Measurements from ENCODE around the gene EXOC4. TPM values are rescaled to one million over a fixed set of nuclear protein-coding genes. Genes with fewer than 3 reads are reported as not detected.

The EXOC4 gene
- total RNA-seq, 1 donor from 2014 or later = 67.7 TPM

DNA sequence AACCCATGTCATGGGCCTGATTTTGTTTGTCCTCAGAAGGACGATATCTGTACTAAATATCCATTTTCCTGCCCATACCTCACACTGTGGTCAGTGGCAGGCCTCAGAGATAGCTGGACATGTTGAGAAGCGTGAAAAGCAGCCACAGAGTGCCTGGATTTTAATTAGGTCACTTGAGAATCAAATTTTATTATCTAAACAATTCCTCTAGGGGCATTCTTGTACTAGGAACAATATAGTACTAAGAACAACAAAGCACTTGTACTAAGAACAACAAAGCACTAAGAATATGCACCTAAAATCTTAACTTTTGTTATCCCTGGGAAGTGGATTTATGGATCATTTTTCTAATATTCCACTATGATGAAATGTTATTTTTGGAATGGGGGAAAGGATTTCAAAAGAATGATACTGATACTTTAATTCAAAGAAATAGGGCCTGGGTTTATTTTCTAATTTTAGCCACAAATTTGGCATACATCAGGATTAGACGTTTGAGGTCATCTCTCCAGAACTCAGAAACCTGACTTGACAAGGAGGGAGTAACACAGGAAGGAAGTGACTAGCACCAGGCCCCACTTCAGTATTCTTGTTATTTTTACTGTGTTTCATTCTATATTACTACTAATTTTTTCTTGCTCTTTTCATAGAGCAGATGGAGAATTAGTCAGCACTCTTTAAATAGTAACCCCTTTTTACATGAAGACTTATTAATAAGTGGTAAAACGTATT is 112.2 kb downstream of the EXOC4 start:
- no peak for DNase-seq (ENCODE audit: low spot score)
- peaks cover 31% of the 10 kb centered on the region for H3K4me1 Mint-ChIP-seq (ENCODE audit: low read depth)

DNA sequence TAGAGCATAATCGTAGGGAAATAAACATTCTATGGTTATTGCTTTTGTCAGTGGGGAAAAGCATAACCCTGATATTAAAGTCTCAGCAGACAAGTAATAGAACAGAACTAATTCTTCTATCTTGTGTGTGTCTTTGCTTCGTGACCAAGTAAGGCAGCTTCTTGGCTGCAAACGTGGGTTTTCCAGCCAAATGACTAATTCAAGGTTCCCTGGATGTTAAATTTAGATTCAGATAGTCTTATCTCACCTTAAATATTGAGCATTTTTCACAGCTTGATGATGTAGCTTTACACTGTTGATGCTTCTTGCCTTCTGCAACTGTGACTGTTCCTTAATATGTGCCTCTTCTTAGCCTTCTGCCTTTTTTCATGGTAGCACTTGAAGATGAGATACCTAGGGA is 113.0 kb downstream of the EXOC4 start:
- Mint-ChIP-seq H3K4me1 (ENCODE audit: low read depth) (peaks cover 28% of the 10 kb centered on the region), H3K27me3 (ENCODE audit: low read depth) (no peaks in the 10 kb centered on the region), H3K9me3 (ENCODE audit: low read depth) (peaks cover 6% of the 10 kb centered on the region), H3K27ac (ENCODE audit: unreplicated experiment) (peak overlapping the region; percentile 52), H3K4me3 (ENCODE audit: unreplicated experiment) (no peak overlapping the region), H3K36me3 (ENCODE audit: low read depth) (peaks cover 3% of the 10 kb centered on the region)
- no peak for DNase-seq (ENCODE audit: low spot score)
- TF ChIP-seq, protein P1, sequence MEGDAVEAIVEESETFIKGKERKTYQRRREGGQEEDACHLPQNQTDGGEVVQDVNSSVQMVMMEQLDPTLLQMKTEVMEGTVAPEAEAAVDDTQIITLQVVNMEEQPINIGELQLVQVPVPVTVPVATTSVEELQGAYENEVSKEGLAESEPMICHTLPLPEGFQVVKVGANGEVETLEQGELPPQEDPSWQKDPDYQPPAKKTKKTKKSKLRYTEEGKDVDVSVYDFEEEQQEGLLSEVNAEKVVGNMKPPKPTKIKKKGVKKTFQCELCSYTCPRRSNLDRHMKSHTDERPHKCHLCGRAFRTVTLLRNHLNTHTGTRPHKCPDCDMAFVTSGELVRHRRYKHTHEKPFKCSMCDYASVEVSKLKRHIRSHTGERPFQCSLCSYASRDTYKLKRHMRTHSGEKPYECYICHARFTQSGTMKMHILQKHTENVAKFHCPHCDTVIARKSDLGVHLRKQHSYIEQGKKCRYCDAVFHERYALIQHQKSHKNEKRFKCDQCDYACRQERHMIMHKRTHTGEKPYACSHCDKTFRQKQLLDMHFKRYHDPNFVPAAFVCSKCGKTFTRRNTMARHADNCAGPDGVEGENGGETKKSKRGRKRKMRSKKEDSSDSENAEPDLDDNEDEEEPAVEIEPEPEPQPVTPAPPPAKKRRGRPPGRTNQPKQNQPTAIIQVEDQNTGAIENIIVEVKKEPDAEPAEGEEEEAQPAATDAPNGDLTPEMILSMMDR (IDR thresholded peaks at IDR 0.05) = no peak

More for the DNA sequence above, 112.2 kb downstream of the EXOC4 start:
- no peaks in the 10 kb centered on the region for H3K27me3 Mint-ChIP-seq (ENCODE audit: low read depth)
- TF ChIP-seq, protein P1 (IDR thresholded peaks at IDR 0.05) = peak; percentile 43
- peaks cover 6% of the 10 kb centered on the region for H3K9me3 Mint-ChIP-seq (ENCODE audit: low read depth)
- H3K4me3 Mint-ChIP-seq (ENCODE audit: unreplicated experiment) = no peak overlapping the region
- H3K36me3 Mint-ChIP-seq (ENCODE audit: low read depth) = peaks cover 3% of the 10 kb centered on the region
- H3K27ac Mint-ChIP-seq (ENCODE audit: unreplicated experiment) = peak overlapping the region; percentile 81

DNA sequence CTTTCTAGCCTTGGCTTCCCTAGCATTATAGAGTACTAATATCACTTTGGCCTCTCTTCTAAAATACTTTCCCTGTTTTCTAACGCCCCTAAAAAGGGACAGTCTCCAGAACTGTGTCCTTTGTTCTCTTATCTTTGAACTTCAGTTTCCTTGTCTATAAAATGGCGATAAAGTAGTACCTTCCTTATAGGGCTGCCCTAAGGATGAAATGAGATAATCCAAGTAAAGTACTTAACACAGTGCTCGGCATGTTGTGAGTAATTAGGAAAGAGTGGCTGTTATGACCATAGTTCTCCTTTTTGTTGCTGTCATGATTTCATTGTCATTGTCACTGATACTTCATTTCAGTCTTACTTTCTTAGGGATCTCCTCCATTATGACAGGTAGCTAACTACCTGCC is 114.7 kb downstream of the EXOC4 start:
- H3K9me3 Mint-ChIP-seq (ENCODE audit: low read depth) = no peaks in the 10 kb centered on the region
- TF ChIP-seq, protein P1 (IDR thresholded peaks at IDR 0.05) = no peak
- no peaks in the 10 kb centered on the region for H3K27me3 Mint-ChIP-seq (ENCODE audit: low read depth)
- H3K27ac Mint-ChIP-seq (ENCODE audit: unreplicated experiment) = no peak overlapping the region
- peaks cover 28% of the 10 kb centered on the region for H3K4me1 Mint-ChIP-seq (ENCODE audit: low read depth)
- H3K4me3 Mint-ChIP-seq (ENCODE audit: unreplicated experiment) = no peak overlapping the region
- DNase-seq (ENCODE audit: low spot score) = no peak
- H3K36me3 Mint-ChIP-seq (ENCODE audit: low read depth) = no peaks in the 10 kb centered on the region

DNA sequence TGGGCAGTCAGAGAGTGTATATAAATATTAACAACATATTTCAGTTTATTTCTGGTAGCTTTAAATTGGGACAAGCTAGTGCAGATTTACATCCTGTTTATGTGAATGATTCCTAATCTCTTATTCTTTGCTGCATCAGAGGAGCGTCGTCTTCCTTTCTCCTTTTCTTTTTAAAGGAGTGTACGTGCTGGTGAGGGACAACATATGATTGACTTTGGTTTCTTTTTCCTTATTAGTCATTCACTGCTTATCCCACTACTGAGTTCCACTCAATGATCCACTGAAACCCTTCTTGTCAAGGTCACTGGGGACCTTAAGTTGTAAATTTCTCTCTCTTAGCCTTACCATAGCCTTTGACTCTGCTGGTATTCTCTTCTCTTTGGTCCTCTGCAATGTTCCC is 116.3 kb downstream of the EXOC4 start:
- Mint-ChIP-seq H3K4me1 (ENCODE audit: low read depth) (peaks cover 28% of the 10 kb centered on the region), H3K27ac (ENCODE audit: unreplicated experiment) (no peak overlapping the region), H3K9me3 (ENCODE audit: low read depth) (no peaks in the 10 kb centered on the region), H3K4me3 (ENCODE audit: unreplicated experiment) (no peak overlapping the region), H3K36me3 (ENCODE audit: low read depth) (no peaks in the 10 kb centered on the region), H3K27me3 (ENCODE audit: low read depth) (no peaks in the 10 kb centered on the region)
- TF ChIP-seq, protein P1 (IDR thresholded peaks at IDR 0.05) = no peak
- DNase-seq (ENCODE audit: low spot score) = no peak

DNA sequence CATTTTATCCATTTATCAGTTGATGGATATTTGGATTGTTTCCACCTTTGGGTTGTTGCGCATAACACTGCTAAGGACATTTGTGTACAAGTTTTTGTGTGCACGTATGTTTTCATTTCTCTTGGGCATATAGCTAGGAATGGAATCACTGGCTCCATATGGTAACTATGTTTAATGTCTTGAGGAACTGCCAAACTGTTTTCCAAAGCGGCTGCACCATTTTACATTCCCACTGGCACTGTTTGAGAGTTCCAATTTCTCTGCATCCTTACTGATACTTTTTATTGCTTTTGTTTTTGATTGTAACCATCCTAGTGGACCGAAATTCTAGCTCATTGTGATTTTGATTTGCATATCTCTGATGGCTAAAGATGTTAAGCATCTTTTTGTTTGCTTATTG is 118.7 kb downstream of the EXOC4 start:
- no peak overlapping the region for H3K4me3 Mint-ChIP-seq (ENCODE audit: unreplicated experiment)
- no peaks in the 10 kb centered on the region for H3K27me3 Mint-ChIP-seq (ENCODE audit: low read depth)
- no peaks in the 10 kb centered on the region for H3K36me3 Mint-ChIP-seq (ENCODE audit: low read depth)
- TF ChIP-seq, protein P1 (IDR thresholded peaks at IDR 0.05) = no peak
- H3K27ac Mint-ChIP-seq (ENCODE audit: unreplicated experiment) = no peak overlapping the region
- no peaks in the 10 kb centered on the region for H3K9me3 Mint-ChIP-seq (ENCODE audit: low read depth)
- DNase-seq (ENCODE audit: low spot score) = no peak
- peaks cover 6% of the 10 kb centered on the region for H3K4me1 Mint-ChIP-seq (ENCODE audit: low read depth)

Measured in chondrocyte (in vitro differentiated cells).